ENCODE results near the gene IQGAP1.

Gene IQGAP1

GRCh38 chr15:90535254-90535653 is 147.2 kb downstream of the IQGAP1 start:
- Histone ChIP-seq H3K27ac (ENCODE audit: insufficient read depth, low read depth, low read length, poor library complexity, severe bottlenecking) (no peak overlapping the region), H3K27me3 (ENCODE audit: control insufficient read depth, insufficient read depth, low read length, poor library complexity, severe bottlenecking) (peaks cover 23% of the 10 kb centered on the region), H3K36me3 (ENCODE audit: control insufficient read depth, insufficient read depth, low read length) (no peaks in the 10 kb centered on the region), H3K4me3 (ENCODE audit: insufficient read depth, low read depth, low read length) (no peak overlapping the region), H3K9me3 (ENCODE audit: control insufficient read depth, low read length) (no peaks in the 10 kb centered on the region), H3K4me1 (ENCODE audit: control insufficient read depth, insufficient read depth, low read length) (peaks cover 6% of the 10 kb centered on the region)
- 91 to 95% methylated on average over 5 of the region's 5 CpGs for WGBS, 2 experiments

GRCh38 chr15:90539789-90540188 is 151.7 kb downstream of the IQGAP1 start:
- H3K36me3 ChIP-seq (ENCODE audit: control insufficient read depth, insufficient read depth, low read length) = no peaks in the 10 kb centered on the region
- no peak overlapping the region for H3K27ac ChIP-seq (ENCODE audit: insufficient read depth, low read depth, low read length, poor library complexity, severe bottlenecking)
- H3K4me3 ChIP-seq (ENCODE audit: insufficient read depth, low read depth, low read length) = no peak overlapping the region
- no peaks in the 10 kb centered on the region for H3K9me3 ChIP-seq (ENCODE audit: control insufficient read depth, low read length)
- 93 to 95% methylated on average over 10 of the region's 10 CpGs for WGBS, 2 experiments
- H3K4me1 ChIP-seq (ENCODE audit: control insufficient read depth, insufficient read depth, low read length) = no peaks in the 10 kb centered on the region
- H3K27me3 ChIP-seq (ENCODE audit: control insufficient read depth, insufficient read depth, low read length, poor library complexity, severe bottlenecking) = no peaks in the 10 kb centered on the region

GRCh38 chr15:90540768-90541167 is 152.7 kb downstream of the IQGAP1 start:
- H3K27ac ChIP-seq (ENCODE audit: insufficient read depth, low read depth, low read length, poor library complexity, severe bottlenecking) = no peak overlapping the region
- H3K27me3 ChIP-seq (ENCODE audit: control insufficient read depth, insufficient read depth, low read length, poor library complexity, severe bottlenecking) = no peaks in the 10 kb centered on the region
- no peaks in the 10 kb centered on the region for H3K4me1 ChIP-seq (ENCODE audit: control insufficient read depth, insufficient read depth, low read length)
- no peaks in the 10 kb centered on the region for H3K9me3 ChIP-seq (ENCODE audit: control insufficient read depth, low read length)
- no peaks in the 10 kb centered on the region for H3K36me3 ChIP-seq (ENCODE audit: control insufficient read depth, insufficient read depth, low read length)
- 92 to 95% methylated on average over 3 of the region's 3 CpGs for WGBS, 2 experiments
- H3K4me3 ChIP-seq (ENCODE audit: insufficient read depth, low read depth, low read length) = no peak overlapping the region

- H3K9me3 ChIP-seq (ENCODE audit: control insufficient read depth, low read length) = no peaks in the 10 kb centered on the region
- H3K27ac ChIP-seq (ENCODE audit: insufficient read depth, low read depth, low read length, poor library complexity, severe bottlenecking) = no peak overlapping the region
- H3K4me1 ChIP-seq (ENCODE audit: control insufficient read depth, insufficient read depth, low read length) = no peaks in the 10 kb centered on the region
- WGBS, 2 experiments = 91 to 95% methylated on average over 7 of the region's 7 CpGs
- no peaks in the 10 kb centered on the region for H3K36me3 ChIP-seq (ENCODE audit: control insufficient read depth, insufficient read depth, low read length)
- H3K4me3 ChIP-seq (ENCODE audit: insufficient read depth, low read depth, low read length) = no peak overlapping the region
- H3K27me3 ChIP-seq (ENCODE audit: control insufficient read depth, insufficient read depth, low read length, poor library complexity, severe bottlenecking) = no peaks in the 10 kb centered on the region
These were observed 157.1 kb downstream of the IQGAP1 start for GRCh38 chr15:90545095-90545494.

- 58 to 74% methylated on average over 2 of the region's 2 CpGs for WGBS, 2 experiments
These were observed 159.5 kb downstream of the IQGAP1 start for GRCh38 chr15:90547540-90547939.

GRCh38 chr15:90550919-90551318 is 162.9 kb downstream of the IQGAP1 start:
- H3K9me3 ChIP-seq (ENCODE audit: control insufficient read depth, low read length) = no peaks in the 10 kb centered on the region
- 95 to 97% methylated on average over 5 to 6 of the region's 6 CpGs for WGBS, 2 experiments
- H3K27ac ChIP-seq (ENCODE audit: insufficient read depth, low read depth, low read length, poor library complexity, severe bottlenecking) = no peak overlapping the region

More at GRCh38 chr15:90547540-90547939, 159.5 kb downstream of the IQGAP1 start:
- H3K27ac ChIP-seq (ENCODE audit: insufficient read depth, low read depth, low read length, poor library complexity, severe bottlenecking) = no peak overlapping the region
- no peaks in the 10 kb centered on the region for H3K36me3 ChIP-seq (ENCODE audit: control insufficient read depth, insufficient read depth, low read length)
- H3K27me3 ChIP-seq (ENCODE audit: control insufficient read depth, insufficient read depth, low read length, poor library complexity, severe bottlenecking) = no peaks in the 10 kb centered on the region
- no peak overlapping the region for H3K4me3 ChIP-seq (ENCODE audit: insufficient read depth, low read depth, low read length)
- H3K4me1 ChIP-seq (ENCODE audit: control insufficient read depth, insufficient read depth, low read length) = no peaks in the 10 kb centered on the region
- no peaks in the 10 kb centered on the region for H3K9me3 ChIP-seq (ENCODE audit: control insufficient read depth, low read length)

More at GRCh38 chr15:90550919-90551318, 162.9 kb downstream of the IQGAP1 start:
- H3K36me3 ChIP-seq (ENCODE audit: control insufficient read depth, insufficient read depth, low read length) = no peaks in the 10 kb centered on the region
- no peaks in the 10 kb centered on the region for H3K4me1 ChIP-seq (ENCODE audit: control insufficient read depth, insufficient read depth, low read length)
- H3K4me3 ChIP-seq (ENCODE audit: insufficient read depth, low read depth, low read length) = no peak overlapping the region
- no peaks in the 10 kb centered on the region for H3K27me3 ChIP-seq (ENCODE audit: control insufficient read depth, insufficient read depth, low read length, poor library complexity, severe bottlenecking)

All from ectodermal cell (in vitro differentiated cells).